ENCODE measurements around the gene TRIM67. TPM values are rescaled to one million over a fixed set of nuclear protein-coding genes. Genes with fewer than 3 reads are reported as not detected.
"Not testable (repeated sequence)": the region's sequence is repeated elsewhere in the genome, so short reads cannot be mapped to it uniquely, and the experiment has no call there.

The TRIM67 gene
- total and polyA plus RNA-seq, 4 experiments from 2014 or later = not detected

- H3K36me3 ChIP-seq (ENCODE audit: insufficient read depth, low read length); H3K36me3 Mint-ChIP-seq; H3K4me3 Mint-ChIP-seq; H3K27ac ChIP-seq (ENCODE audit: low read depth, low read length); POLR2A ChIA-PET (ENCODE audit: partially characterized antibody); intact Hi-C loops (cut with micrococcal nuclease); DNase-seq; H3K4me1 ChIP-seq (ENCODE audit: insufficient read depth, low read length); H3K27me3 ChIP-seq (ENCODE audit: insufficient read depth, low read length); H3K4me3 ChIP-seq (ENCODE audit: low read length in 2 of 2); H3K9me3 ChIP-seq (ENCODE audit: control insufficient read depth in 1 of 2, low read length in 2 of 2); H3K4me1 Mint-ChIP-seq; H3K9me3 Mint-ChIP-seq; CTCF ChIA-PET (ENCODE audit: partially characterized antibody); H3K27ac Mint-ChIP-seq: not testable (repeated sequence)
- peaks cover 2 to 11% of the 10 kb centered on the region in 2 donors for H3K27me3 Mint-ChIP-seq
These were observed 34.8 kb upstream of the TRIM67 start for GRCh38 chr1:231127106-231127505.

- H3K27me3 ChIP-seq (ENCODE audit: insufficient read depth, low read length); H3K36me3 ChIP-seq (ENCODE audit: insufficient read depth, low read length); intact Hi-C loops (cut with micrococcal nuclease); H3K4me1 ChIP-seq (ENCODE audit: insufficient read depth, low read length); H3K4me1 Mint-ChIP-seq; H3K4me3 ChIP-seq (ENCODE audit: low read length in 2 of 2); POLR2A ChIA-PET (ENCODE audit: partially characterized antibody); H3K9me3 ChIP-seq (ENCODE audit: control insufficient read depth in 1 of 2, low read length in 2 of 2); H3K4me3 Mint-ChIP-seq; H3K27me3 Mint-ChIP-seq; H3K9me3 Mint-ChIP-seq; H3K27ac ChIP-seq (ENCODE audit: low read depth, low read length); DNase-seq; H3K36me3 Mint-ChIP-seq; CTCF ChIA-PET (ENCODE audit: partially characterized antibody); H3K27ac Mint-ChIP-seq: not testable (repeated sequence)
These were observed 33.4 kb upstream of the TRIM67 start for GRCh38 chr1:231128471-231128870.

DNA sequence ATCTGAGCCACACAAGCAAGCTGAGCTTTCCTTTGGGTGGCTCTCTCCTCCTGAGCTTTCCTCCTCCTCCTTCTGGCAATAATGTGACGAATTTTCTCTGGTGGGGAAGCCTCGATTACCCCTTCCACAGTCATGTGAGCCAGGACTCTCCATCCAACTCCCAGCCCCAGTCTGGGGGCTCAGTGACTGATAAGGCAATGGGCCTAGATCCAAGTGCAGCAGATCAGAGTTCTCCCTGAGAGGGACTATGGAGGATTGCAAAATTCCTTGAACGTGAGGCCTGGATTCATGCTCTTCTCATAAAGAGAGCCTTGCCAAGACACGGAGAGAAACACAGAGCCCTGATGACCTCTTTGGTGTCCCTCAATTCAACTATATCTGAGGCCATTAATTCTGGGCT, 31.3 kb upstream of the TRIM67 start:
- Histone ChIP-seq H3K27ac (ENCODE audit: low read depth, low read length) (no peak overlapping the region), H3K36me3 (ENCODE audit: insufficient read depth, low read length) (no peaks in the 10 kb centered on the region), H3K4me1 (ENCODE audit: insufficient read depth, low read length) (no peaks in the 10 kb centered on the region), H3K9me3 (ENCODE audit: control insufficient read depth in 1 of 2, low read length in 2 of 2) (no peaks in the 10 kb centered on the region), H3K27me3 (ENCODE audit: insufficient read depth, low read length) (no peaks in the 10 kb centered on the region), H3K4me3 (ENCODE audit: low read length in 2 of 2) (no peak overlapping the region)
- Mint-ChIP-seq H3K36me3 (no peaks in the 10 kb centered on the region), H3K4me1 (no peaks in the 10 kb centered on the region), H3K27me3 (peaks cover 0 to 5% of the 10 kb centered on the region in 2 donors), H3K27ac (no peak overlapping the region), H3K9me3 (peaks cover 0 to 7% (median 0%) of the 10 kb centered on the region in 8 donors), H3K4me3 (no peak overlapping the region)
- ChIA-PET CTCF (ENCODE audit: partially characterized antibody) (no interaction called here), POLR2A (ENCODE audit: partially characterized antibody) (no interaction called here)
- intact Hi-C loops (cut with micrococcal nuclease) = no loop called here
- DNase-seq = no peak

DNA sequence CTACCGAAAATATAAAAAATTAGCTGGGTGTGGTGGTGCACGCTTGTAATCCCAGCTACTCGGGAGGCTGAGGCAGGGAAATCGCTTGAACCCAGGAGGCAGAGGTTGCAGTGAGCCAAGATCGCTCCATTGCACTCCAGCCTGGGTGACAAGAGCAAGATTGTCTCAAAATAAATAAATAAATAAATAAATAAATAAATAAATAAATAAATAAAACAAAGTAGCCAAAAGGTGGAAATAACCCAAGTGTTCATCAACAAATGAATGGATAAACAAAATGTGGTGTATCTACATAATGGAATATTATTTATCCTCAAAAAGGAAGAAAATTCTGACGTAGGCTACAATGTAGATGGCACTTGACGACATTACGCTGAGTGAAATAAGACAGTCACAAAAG, 29.3 kb upstream of the TRIM67 start:
- H3K4me1 ChIP-seq (ENCODE audit: insufficient read depth, low read length); POLR2A ChIA-PET (ENCODE audit: partially characterized antibody); H3K27me3 Mint-ChIP-seq; H3K9me3 ChIP-seq (ENCODE audit: control insufficient read depth in 1 of 2, low read length in 2 of 2); H3K36me3 Mint-ChIP-seq; H3K4me3 Mint-ChIP-seq; H3K27me3 ChIP-seq (ENCODE audit: insufficient read depth, low read length); H3K9me3 Mint-ChIP-seq; intact Hi-C loops (cut with micrococcal nuclease); DNase-seq; H3K27ac ChIP-seq (ENCODE audit: low read depth, low read length); H3K4me3 ChIP-seq (ENCODE audit: low read length in 2 of 2); H3K36me3 ChIP-seq (ENCODE audit: insufficient read depth, low read length); CTCF ChIA-PET (ENCODE audit: partially characterized antibody); H3K4me1 Mint-ChIP-seq; H3K27ac Mint-ChIP-seq: not testable (repeated sequence)

DNA sequence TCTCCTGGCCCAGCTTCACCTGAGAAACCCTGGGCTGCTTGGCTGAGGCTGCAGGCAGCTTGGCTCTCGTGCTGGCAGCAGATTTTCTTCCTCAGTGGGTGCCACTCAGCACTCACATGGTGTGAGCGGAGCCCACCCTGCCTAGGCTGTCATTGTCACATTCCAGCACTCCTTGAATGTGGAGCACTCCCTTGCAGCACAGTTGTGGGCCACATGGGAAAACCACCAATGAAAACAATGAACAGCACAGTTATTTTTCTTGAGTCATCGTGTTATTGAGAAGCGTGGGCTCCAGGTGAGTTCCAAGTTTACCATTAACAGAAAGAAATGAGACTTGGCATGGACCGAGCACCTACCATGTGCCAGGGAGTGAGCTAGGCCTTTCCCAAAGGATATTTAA, 27.2 kb upstream of the TRIM67 start:
- no peaks in the 10 kb centered on the region for H3K36me3 Mint-ChIP-seq
- Histone ChIP-seq H3K4me3 (ENCODE audit: low read length in 2 of 2) (no peak overlapping the region), H3K27ac (ENCODE audit: low read depth, low read length) (no peak overlapping the region), H3K27me3 (ENCODE audit: insufficient read depth, low read length) (no peaks in the 10 kb centered on the region), H3K36me3 (ENCODE audit: insufficient read depth, low read length) (no peaks in the 10 kb centered on the region), H3K9me3 (ENCODE audit: control insufficient read depth in 1 of 2, low read length in 2 of 2) (no peaks in the 10 kb centered on the region), H3K4me1 (ENCODE audit: insufficient read depth, low read length) (no peaks in the 10 kb centered on the region)
- no peaks in the 10 kb centered on the region for H3K4me1 Mint-ChIP-seq
- H3K27me3 Mint-ChIP-seq = peaks cover 1 to 6% of the 10 kb centered on the region in 2 donors
- POLR2A ChIA-PET (ENCODE audit: partially characterized antibody) = no interaction called here
- H3K4me3 Mint-ChIP-seq = no peak overlapping the region
- DNase-seq = no peak
- H3K27ac Mint-ChIP-seq = no peak overlapping the region
- H3K9me3 Mint-ChIP-seq = no peaks in the 10 kb centered on the region
- intact Hi-C loops (cut with micrococcal nuclease) = no loop called here
- CTCF ChIA-PET (ENCODE audit: partially characterized antibody) = no interaction called here

GRCh38 chr1:231138236-231138635, 23.6 kb upstream of the TRIM67 start:
- Histone ChIP-seq H3K27me3 (ENCODE audit: insufficient read depth, low read length) (no peaks in the 10 kb centered on the region), H3K4me1 (ENCODE audit: insufficient read depth, low read length) (no peaks in the 10 kb centered on the region), H3K9me3 (ENCODE audit: control insufficient read depth in 1 of 2, low read length in 2 of 2) (no peaks in the 10 kb centered on the region), H3K4me3 (ENCODE audit: low read length in 2 of 2) (no peak overlapping the region), H3K27ac (ENCODE audit: low read depth, low read length) (no peak overlapping the region), H3K36me3 (ENCODE audit: insufficient read depth, low read length) (no peaks in the 10 kb centered on the region)
- Mint-ChIP-seq H3K4me3 (no peak overlapping the region), H3K27ac (no peak overlapping the region), H3K36me3 (no peaks in the 10 kb centered on the region), H3K4me1 (no peaks in the 10 kb centered on the region), H3K27me3 (peaks cover 15 to 23% of the 10 kb centered on the region in 2 donors), H3K9me3 (peaks cover 0 to 6% (median 2%) of the 10 kb centered on the region in 8 donors)
- DNase-seq = no peak
- ChIA-PET POLR2A (ENCODE audit: partially characterized antibody) (no interaction called here), CTCF (ENCODE audit: partially characterized antibody) (interaction anchor here (0.8 kb wide), 1 partner anchor 10 kb away, joined by 3 read pairs; no protein-coding TSS in a partner anchor)
- intact Hi-C loops (cut with micrococcal nuclease) = no loop called here

DNA sequence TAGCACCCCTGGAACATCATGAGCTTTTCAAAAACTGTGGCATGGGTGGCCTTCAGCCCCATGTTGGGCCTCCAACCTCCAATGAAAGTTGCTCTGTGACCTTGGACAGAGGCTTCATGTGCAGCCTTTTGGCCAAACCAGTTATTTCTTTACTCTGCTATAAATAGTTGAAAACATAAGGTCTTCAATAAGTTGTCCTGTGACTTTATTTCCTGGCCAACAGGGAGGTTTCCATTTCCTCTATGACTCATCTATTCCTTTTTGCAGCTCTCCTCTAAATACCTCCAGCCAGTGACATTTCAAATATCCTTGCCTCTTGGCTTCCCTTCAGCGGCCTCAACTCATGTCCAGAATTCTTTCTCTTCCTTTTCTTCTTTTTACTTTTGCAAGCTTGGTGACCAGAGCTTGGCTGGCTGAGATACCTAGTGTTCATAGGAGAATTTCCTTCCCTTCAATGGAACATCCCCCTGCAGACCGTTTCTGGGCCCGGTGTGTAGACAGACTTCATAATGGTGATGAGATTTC, 22.7 kb upstream of the TRIM67 start:
- intact Hi-C loops (cut with micrococcal nuclease) = no loop called here
- Histone ChIP-seq H3K27ac (ENCODE audit: low read depth, low read length) (no peak overlapping the region), H3K4me1 (ENCODE audit: insufficient read depth, low read length) (no peaks in the 10 kb centered on the region), H3K36me3 (ENCODE audit: insufficient read depth, low read length) (no peaks in the 10 kb centered on the region), H3K27me3 (ENCODE audit: insufficient read depth, low read length) (peaks cover 4% of the 10 kb centered on the region), H3K4me3 (ENCODE audit: low read length in 2 of 2) (no peak overlapping the region), H3K9me3 (ENCODE audit: control insufficient read depth in 1 of 2, low read length in 2 of 2) (no peaks in the 10 kb centered on the region)
- Mint-ChIP-seq H3K4me3 (no peak overlapping the region), H3K27me3 (peaks cover 22 to 23% of the 10 kb centered on the region in 2 donors), H3K4me1 (no peaks in the 10 kb centered on the region), H3K36me3 (no peaks in the 10 kb centered on the region), H3K9me3 (peaks cover 0 to 6% (median 2%) of the 10 kb centered on the region in 8 donors), H3K27ac (no peak overlapping the region)
- no peak for DNase-seq
- ChIA-PET POLR2A (ENCODE audit: partially characterized antibody) (no interaction called here), CTCF (ENCODE audit: partially characterized antibody) (no interaction called here)

All from CD4-positive, alpha-beta memory T cell (primary cell).